PC-3 (cell line): Measurements from ENCODE around the gene CHPF2.

ENCODE experiments used
- EZH2 ChIP-seq: fragments of 300-600 bp; sonication (generic); IDR thresholded peaks from one replicate; pipeline ENCODE4 v1.6.1; 2017; ENCODE audit warnings: antibody characterized with exemption, mild to moderate bottlenecking, low read length; ENCODE audit not compliant: unreplicated experiment
- TF ChIP-seq, protein P1 (sequence below): fragments of 300-600 bp; sonication (generic); conservative IDR thresholded peaks from 2 replicates; pipeline ENCODE4 v1.5.1; 2017; ENCODE audit warnings: antibody characterized with exemption, low read depth, mild to moderate bottlenecking, low read length

DNA sequence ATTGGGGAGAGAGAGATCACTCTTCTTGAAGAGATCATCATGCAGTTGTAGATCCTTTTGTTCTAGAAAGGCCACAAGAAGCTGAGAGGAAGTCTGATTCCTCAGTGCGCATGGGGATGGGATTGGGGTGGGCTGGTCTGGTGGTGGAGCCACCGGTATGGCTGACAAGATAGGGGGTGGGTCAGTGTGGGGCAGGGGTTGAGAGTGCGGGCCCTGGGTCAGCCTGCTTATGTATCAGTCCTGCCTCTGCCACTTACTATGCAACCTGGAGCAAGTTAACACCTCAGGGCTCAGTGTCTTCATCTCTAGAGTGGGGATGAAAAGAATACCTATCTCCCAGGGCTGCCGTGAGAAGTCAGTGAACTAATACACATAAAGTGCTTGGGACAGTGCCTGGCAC is 8.3 kb downstream of the CHPF2 start:
- TF ChIP-seq, protein P1, sequence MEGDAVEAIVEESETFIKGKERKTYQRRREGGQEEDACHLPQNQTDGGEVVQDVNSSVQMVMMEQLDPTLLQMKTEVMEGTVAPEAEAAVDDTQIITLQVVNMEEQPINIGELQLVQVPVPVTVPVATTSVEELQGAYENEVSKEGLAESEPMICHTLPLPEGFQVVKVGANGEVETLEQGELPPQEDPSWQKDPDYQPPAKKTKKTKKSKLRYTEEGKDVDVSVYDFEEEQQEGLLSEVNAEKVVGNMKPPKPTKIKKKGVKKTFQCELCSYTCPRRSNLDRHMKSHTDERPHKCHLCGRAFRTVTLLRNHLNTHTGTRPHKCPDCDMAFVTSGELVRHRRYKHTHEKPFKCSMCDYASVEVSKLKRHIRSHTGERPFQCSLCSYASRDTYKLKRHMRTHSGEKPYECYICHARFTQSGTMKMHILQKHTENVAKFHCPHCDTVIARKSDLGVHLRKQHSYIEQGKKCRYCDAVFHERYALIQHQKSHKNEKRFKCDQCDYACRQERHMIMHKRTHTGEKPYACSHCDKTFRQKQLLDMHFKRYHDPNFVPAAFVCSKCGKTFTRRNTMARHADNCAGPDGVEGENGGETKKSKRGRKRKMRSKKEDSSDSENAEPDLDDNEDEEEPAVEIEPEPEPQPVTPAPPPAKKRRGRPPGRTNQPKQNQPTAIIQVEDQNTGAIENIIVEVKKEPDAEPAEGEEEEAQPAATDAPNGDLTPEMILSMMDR = no peak
- TF ChIP-seq EZH2 = no peak
